Gastroesophageal sphincter (tissue), 4 donors: Measurements from ENCODE around the gene ITGA8. TPM values are rescaled to one million over a fixed set of nuclear protein-coding genes. Genes with fewer than 3 reads are reported as not detected.

Source experiments
- ATAC-seq: fragments of 150-250 bp; one replicate; pipeline ENCODE4 v1.9.1; 2016; ENCODE audit warnings: mild to moderate bottlenecking, moderate library complexity
- H3K27ac ChIP-seq, 4 donors: fragments of 200-600 bp; sonication (generic) in 3 of 4; 1 replicate in 3 of 4; 2 replicates in 1 of 4; pipeline ENCODE4 v1.5.1; 2016 to 2019
- H3K27me3 ChIP-seq: fragments of 200-600 bp; sonication (generic); one replicate; pipeline ENCODE4 v1.5.1; 2019
- H3K36me3 ChIP-seq, 2 donors: fragments of 200-600 bp; sonication (generic); one replicate each; pipeline ENCODE4 v1.5.1; 2019; ENCODE audit warnings: control low read depth in 1 of 2
- H3K4me1 ChIP-seq, 3 donors: fragments of 200-600 bp; sonication (generic); 1 replicate in 2 of 3; 2 replicates in 1 of 3; pipeline ENCODE4 v1.5.1; 2016 to 2019; ENCODE audit warnings: control low read depth in 2 of 3
- H3K4me3 ChIP-seq, 2 donors: fragments of 200-600 bp; sonication (generic); one replicate each; pipeline ENCODE4 v1.5.1; 2019; ENCODE audit warnings: mild to moderate bottlenecking in 1 of 2, moderate library complexity in 1 of 2
- H3K9me3 ChIP-seq, 3 donors: fragments of 200-600 bp; sonication (generic); one replicate each; pipeline ENCODE4 v1.5.1; 2017 to 2019; ENCODE audit warnings: control low read depth in 2 of 3
- CTCF ChIP-seq, 4 experiments: fragments of 200-600 bp in 2 of 4; fragments of 450-650 bp in 2 of 4; sonication (generic) in 1 of 4; IDR thresholded peaks; one replicate each; pipeline ENCODE4 v1.5.1; 2017 to 2019; ENCODE audit warnings: antibody characterized with exemption in 4 of 4, mild to moderate bottlenecking in 2 of 4, moderate library complexity in 2 of 4
- EP300 ChIP-seq: sonication (generic); formaldehyde crosslinking; IDR thresholded peaks from one replicate; pipeline ENCODE4 v1.6.1; 2017; ENCODE audit warnings: antibody characterized with exemption, mild to moderate bottlenecking
- POLR2A ChIP-seq, 2 donors: fragments of 450-650 bp; IDR thresholded peaks; one replicate each; pipeline ENCODE4 v1.6.1; 2017; ENCODE audit warnings: antibody characterized with exemption in 2 of 2, mild to moderate bottlenecking in 2 of 2, moderate library complexity in 1 of 2
- POLR2AphosphoS5 ChIP-seq: sonication (generic); formaldehyde crosslinking; IDR thresholded peaks from one replicate; pipeline ENCODE4 v1.6.1; 2017; ENCODE audit warnings: antibody characterized with exemption
- WGBS, 2 donors: methylation state at CpG; one replicate each; pipeline ENCODE4 v1.1.5; 2018; ENCODE audit warnings: low coverage in 1 of 2; 5-methylcytosine and 5-hydroxymethylcytosine counted together
- total RNA-seq, 4 donors: library from RNA; depleted of rRNA; stranded (reverse); fragments of >200 nt; gene quantifications; one replicate each; pipeline ENCODE4 v1.1.0, GENCODE V29; 2016

Gene ITGA8
- total RNA-seq, 4 donors from 2014 or later = 37.6 to 667 (median 310) TPM

- Histone ChIP-seq H3K27ac (no peak overlapping the region), H3K9me3 (no peaks in the 10 kb centered on the region), H3K4me1 (peaks cover 0 to 18% (median 0%) of the 10 kb centered on the region in 3 donors), H3K27me3 (no peaks in the 10 kb centered on the region), H3K4me3 (no peak overlapping the region), H3K36me3 (no peaks in the 10 kb centered on the region)
- 72 to 88% methylated on average over 2 of the region's 4 CpGs for WGBS, 2 donors
- no peak for TF ChIP-seq CTCF (IDR thresholded peaks at IDR 0.05)
- TF ChIP-seq POLR2AphosphoS5 = no peak
- no peak for TF ChIP-seq POLR2A (IDR thresholded peaks at IDR 0.05)
- no peak for TF ChIP-seq EP300
- ATAC-seq = no peak
These were observed 19.5 kb downstream of the ITGA8 start for GRCh38 chr10:15700078-15700674.

GRCh38 chr10:15695852-15696251, 23.9 kb downstream of the ITGA8 start:
- TF ChIP-seq POLR2AphosphoS5 (no peak), CTCF (IDR thresholded peaks at IDR 0.05) (no peak), POLR2A (IDR thresholded peaks at IDR 0.05) (no peak), EP300 (no peak)
- no peaks in the 10 kb centered on the region for H3K9me3 ChIP-seq
- H3K4me1 ChIP-seq = peaks cover 0 to 14% (median 0%) of the 10 kb centered on the region in 3 donors
- no peak overlapping the region for H3K4me3 ChIP-seq
- no peaks in the 10 kb centered on the region for H3K27me3 ChIP-seq
- no peak overlapping the region for H3K27ac ChIP-seq
- no peak for ATAC-seq
- no peaks in the 10 kb centered on the region for H3K36me3 ChIP-seq
- 34 to 53% methylated on average over 5 to 8 of the region's 12 CpGs for WGBS, 2 donors

GRCh38 chr10:15690031-15690430, 29.7 kb downstream of the ITGA8 start:
- Histone ChIP-seq H3K9me3 (no peaks in the 10 kb centered on the region), H3K27ac (no peak overlapping the region), H3K36me3 (no peaks in the 10 kb centered on the region), H3K4me3 (no peak overlapping the region), H3K4me1 (peaks cover 0 to 24% (median 0%) of the 10 kb centered on the region in 3 donors), H3K27me3 (no peaks in the 10 kb centered on the region)
- no peak for TF ChIP-seq EP300
- TF ChIP-seq CTCF (IDR thresholded peaks at IDR 0.05) = no peak
- TF ChIP-seq POLR2AphosphoS5 = no peak
- TF ChIP-seq POLR2A (IDR thresholded peaks at IDR 0.05) = no peak
- ATAC-seq = no peak
- no CpG with 5 or more reads among the region's 5 CpGs for WGBS, 2 donors

GRCh38 chr10:15684768-15685167, 35.0 kb downstream of the ITGA8 start:
- WGBS, 2 donors = 46 to 72% methylated on average over 4 of the region's 4 CpGs
- ATAC-seq = no peak
- H3K27ac ChIP-seq = no peak overlapping the region
- TF ChIP-seq CTCF (IDR thresholded peaks at IDR 0.05) (no peak), POLR2AphosphoS5 (no peak), EP300 (no peak), POLR2A (IDR thresholded peaks at IDR 0.05) (no peak)
- H3K4me3 ChIP-seq = no peak overlapping the region
- no peaks in the 10 kb centered on the region for H3K27me3 ChIP-seq
- H3K36me3 ChIP-seq = peaks cover 0 to 18% of the 10 kb centered on the region in 2 donors
- peaks cover 0 to 21% (median 0%) of the 10 kb centered on the region in 3 donors for H3K4me1 ChIP-seq
- no peaks in the 10 kb centered on the region for H3K9me3 ChIP-seq

GRCh38 chr10:15681076-15681475, 38.6 kb downstream of the ITGA8 start:
- H3K4me3 ChIP-seq = no peak overlapping the region
- TF ChIP-seq POLR2A (IDR thresholded peaks at IDR 0.05) = no peak
- no peak for TF ChIP-seq EP300
- TF ChIP-seq POLR2AphosphoS5 = no peak
- TF ChIP-seq CTCF (IDR thresholded peaks at IDR 0.05) = no peak
- H3K27ac ChIP-seq = no peak overlapping the region
- H3K9me3 ChIP-seq = no peaks in the 10 kb centered on the region
- no peak for ATAC-seq
- no peaks in the 10 kb centered on the region for H3K27me3 ChIP-seq
- WGBS, 2 donors = 75 to 76% methylated on average over 4 of the region's 4 CpGs
- H3K36me3 ChIP-seq = peaks cover 0 to 35% of the 10 kb centered on the region in 2 donors
- peaks cover 0 to 10% (median 0%) of the 10 kb centered on the region in 3 donors for H3K4me1 ChIP-seq
